ENCODE results near the gene ZFR2. TPM values are rescaled to one million over a fixed set of nuclear protein-coding genes. Genes with fewer than 3 reads are reported as not detected.
A peak's percentile ranks its signal among the peaks of the same experiment; 100 is the strongest.

The ZFR2 gene
- total RNA-seq, 5 donors from 2014 or later (not counting 1 experiment from before 2014, with no cell fraction given): 0.56 to 1.8 (median 1.4) TPM

DNA sequence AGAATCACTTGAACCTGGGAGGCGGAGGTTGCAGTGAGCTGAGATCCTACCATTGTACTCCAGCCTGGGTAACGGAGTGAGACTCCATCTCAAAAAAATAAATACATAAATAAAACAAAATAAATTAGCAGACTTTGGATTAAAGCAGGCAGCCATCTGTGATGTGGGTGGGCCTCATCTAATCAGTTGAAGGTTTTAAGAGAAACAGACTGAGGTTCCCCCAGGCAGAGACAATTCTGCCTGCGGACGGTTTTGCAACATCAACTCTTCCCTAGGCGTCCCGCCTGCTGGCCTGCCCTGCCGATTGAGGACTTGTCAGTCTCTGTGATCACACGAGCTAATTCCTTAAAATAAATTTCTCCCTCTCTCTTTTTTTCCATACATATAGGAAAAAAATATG is 35.4 kb upstream of the ZFR2 start:
- Mint-ChIP-seq H3K4me3 (no peak overlapping the region), H3K4me1 (peaks cover 0 to 3% (median 0%) of the 10 kb centered on the region in 3 donors), H3K27me3 (peaks cover 5 to 14% of the 10 kb centered on the region in 2 donors), H3K9me3 (no peaks in the 10 kb centered on the region), H3K36me3 (no peaks in the 10 kb centered on the region), H3K27ac (no peak overlapping the region)
- no peak for DNase-seq
- Histone ChIP-seq H3K4me1 (ENCODE audit: control insufficient read depth in 1 of 2, extremely low read depth in 1 of 2, insufficient read depth in 2 of 2, low read length in 2 of 2) (no peaks in the 10 kb centered on the region), H3K4me3 (ENCODE audit: control insufficient read depth in 1 of 2, extremely low read depth in 1 of 2, low read length in 1 of 2) (no peak overlapping the region), H3K36me3 (ENCODE audit: control insufficient read depth in 2 of 2, extremely low read depth in 1 of 2, insufficient read depth in 1 of 2, low read length in 1 of 2) (no peaks in the 10 kb centered on the region), H3K27ac (ENCODE audit: low read length) (no peak overlapping the region), H3K27me3 (replicated peaks in 1 of 2; ENCODE audit: control insufficient read depth in 2 of 2, extremely low read depth in 1 of 2, insufficient read depth in 2 of 2, low read length in 1 of 2) (peaks cover 0 to 34% of the 10 kb centered on the region in 2 experiments), H3K9me3 (no peaks in the 10 kb centered on the region)
- ChIA-PET CTCF (no interaction called here), POLR2A (no interaction called here)
- no peak for ATAC-seq (replicated peaks in 1 of 4)
- 94% methylated on average over 5 of the region's 8 CpGs for WGBS (ENCODE audit: insufficient coverage)

DNA sequence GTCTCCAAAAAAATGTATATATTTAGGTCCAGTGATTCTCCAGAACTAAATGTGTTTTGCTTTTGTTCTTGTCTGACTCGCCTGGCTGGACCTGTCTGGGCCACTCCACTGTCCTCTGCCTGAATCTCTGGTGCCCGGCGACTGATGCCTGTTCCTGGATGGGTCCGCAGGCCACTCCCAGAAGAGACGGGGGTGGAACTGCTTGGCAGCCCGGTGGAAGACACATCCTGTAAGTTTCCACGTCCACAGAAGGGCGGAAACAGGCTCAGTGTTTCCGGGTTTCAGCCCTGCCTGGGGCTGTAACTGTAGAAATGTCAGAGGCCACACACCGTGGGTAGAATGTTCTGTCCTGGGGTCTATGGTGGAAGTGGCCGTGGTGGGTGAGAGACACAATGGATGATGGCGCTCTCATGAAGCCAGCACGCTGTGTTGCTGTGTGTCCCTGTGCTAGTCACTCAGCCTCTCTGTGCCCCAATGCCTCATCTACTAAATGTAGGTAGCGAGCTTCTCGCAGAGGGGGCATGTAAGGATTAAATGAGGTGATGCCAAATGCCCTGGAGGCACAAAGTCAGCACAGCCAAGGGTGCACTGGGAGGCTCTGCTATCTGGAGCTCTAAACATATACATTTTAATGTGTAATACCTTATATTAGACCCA is 33.6 kb upstream of the ZFR2 start:
- ChIA-PET POLR2A (no interaction called here), CTCF (no interaction called here)
- H3K36me3 ChIP-seq (ENCODE audit: control insufficient read depth in 2 of 2, extremely low read depth in 1 of 2, insufficient read depth in 1 of 2, low read length in 1 of 2): no peaks in the 10 kb centered on the region
- WGBS (ENCODE audit: insufficient coverage): 65% methylated on average over 11 of the region's 15 CpGs
- peaks cover 4 to 7% (median 4%) of the 10 kb centered on the region in 3 donors for H3K4me1 Mint-ChIP-seq
- no peaks in the 10 kb centered on the region for H3K36me3 Mint-ChIP-seq
- peaks cover 2% of the 10 kb centered on the region for H3K9me3 ChIP-seq
- H3K27ac Mint-ChIP-seq: no peak overlapping the region
- DNase-seq: no peak
- peaks cover 0 to 28% of the 10 kb centered on the region in 2 experiments for H3K27me3 ChIP-seq (replicated peaks in 1 of 2; ENCODE audit: control insufficient read depth in 2 of 2, extremely low read depth in 1 of 2, insufficient read depth in 2 of 2, low read length in 1 of 2)
- H3K4me1 ChIP-seq (ENCODE audit: control insufficient read depth in 1 of 2, extremely low read depth in 1 of 2, insufficient read depth in 2 of 2, low read length in 2 of 2): peaks cover 0 to 11% of the 10 kb centered on the region in 2 experiments
- H3K27ac ChIP-seq (ENCODE audit: low read length): no peak overlapping the region
- H3K4me3 Mint-ChIP-seq: no peak overlapping the region
- H3K27me3 Mint-ChIP-seq: peaks cover 5 to 14% of the 10 kb centered on the region in 2 donors
- no peaks in the 10 kb centered on the region for H3K9me3 Mint-ChIP-seq
- H3K4me3 ChIP-seq (ENCODE audit: control insufficient read depth in 1 of 2, extremely low read depth in 1 of 2, low read length in 1 of 2): no peak overlapping the region
- ATAC-seq (replicated peaks in 1 of 4): no peak

DNA sequence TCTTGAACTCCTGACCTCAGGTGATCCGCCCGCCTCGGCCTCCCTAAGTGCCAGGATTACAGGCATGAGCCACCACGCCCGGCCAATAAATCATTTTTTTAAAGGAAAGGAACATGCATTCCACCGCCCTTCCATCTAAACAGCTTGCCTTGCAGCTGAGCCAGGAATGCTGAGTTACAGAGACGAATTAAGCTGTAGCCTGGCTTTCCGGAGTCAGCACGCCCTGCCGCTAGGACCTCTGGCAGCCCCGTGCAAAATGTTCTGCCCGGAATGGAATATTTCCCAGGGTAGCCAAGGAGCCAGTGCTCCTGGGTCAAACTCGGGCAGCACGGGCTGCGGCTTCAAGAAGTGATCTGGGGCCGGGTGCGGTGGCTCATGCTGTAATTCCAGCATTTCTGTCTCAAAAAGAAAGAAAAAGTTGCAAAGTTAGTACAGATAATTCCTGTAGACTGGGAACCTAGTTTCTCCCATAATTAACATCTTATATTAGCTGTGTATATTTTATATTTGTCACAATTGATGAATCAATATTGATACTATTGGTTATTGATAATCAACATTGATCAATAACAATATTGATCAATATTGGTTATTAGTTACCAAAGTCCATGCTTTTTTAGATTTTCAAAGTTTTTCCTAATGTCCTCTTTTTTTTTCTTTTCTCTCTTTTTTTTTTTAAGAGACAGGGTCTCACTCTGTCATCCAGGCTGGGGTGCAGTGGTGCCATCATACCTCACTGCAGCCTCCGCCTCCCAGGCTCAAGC is 30.9 kb upstream of the ZFR2 start:
- Histone ChIP-seq H3K27me3 (replicated peaks in 1 of 2; ENCODE audit: control insufficient read depth in 2 of 2, extremely low read depth in 1 of 2, insufficient read depth in 2 of 2, low read length in 1 of 2) (peaks cover 0 to 25% of the 10 kb centered on the region in 2 experiments), H3K4me3 (ENCODE audit: control insufficient read depth in 1 of 2, extremely low read depth in 1 of 2, low read length in 1 of 2) (no peak overlapping the region), H3K27ac (ENCODE audit: low read length) (no peak overlapping the region), H3K9me3 (peaks cover 2% of the 10 kb centered on the region), H3K4me1 (ENCODE audit: control insufficient read depth in 1 of 2, extremely low read depth in 1 of 2, insufficient read depth in 2 of 2, low read length in 2 of 2) (peaks cover 0 to 13% of the 10 kb centered on the region in 2 experiments), H3K36me3 (ENCODE audit: control insufficient read depth in 2 of 2, extremely low read depth in 1 of 2, insufficient read depth in 1 of 2, low read length in 1 of 2) (no peaks in the 10 kb centered on the region)
- CTCF ChIA-PET: no interaction called here
- WGBS (ENCODE audit: insufficient coverage): 89% methylated on average over 15 of the region's 18 CpGs
- Mint-ChIP-seq H3K4me3 (no peak overlapping the region), H3K27me3 (peaks cover 8 to 16% of the 10 kb centered on the region in 2 donors), H3K36me3 (no peaks in the 10 kb centered on the region), H3K27ac (no peak overlapping the region), H3K4me1 (peaks cover 4% of the 10 kb centered on the region in 3 donors), H3K9me3 (no peaks in the 10 kb centered on the region)
- DNase-seq (no peak), ATAC-seq (replicated peaks in 1 of 4) (no peak)
- POLR2A ChIA-PET: no interaction called here

DNA sequence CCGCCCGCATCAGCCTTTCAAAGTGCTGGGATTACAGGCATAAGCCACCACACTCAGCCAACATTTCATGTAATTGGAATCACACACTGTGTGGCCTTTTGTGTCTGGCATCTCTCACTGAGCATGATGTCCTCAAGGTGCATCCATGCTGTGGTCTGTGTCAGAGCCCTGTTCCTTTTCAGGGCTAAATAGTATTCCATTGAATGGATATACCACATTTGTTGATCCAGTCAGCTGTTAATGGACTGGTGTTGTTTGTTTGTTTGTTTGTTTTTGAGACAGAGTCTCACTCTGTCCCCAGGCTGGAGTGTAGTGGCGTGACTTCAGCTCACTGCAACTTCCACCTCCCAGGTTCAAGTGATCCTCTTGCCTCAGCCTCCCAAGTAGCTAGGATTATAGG is 29.6 kb upstream of the ZFR2 start:
- 86% methylated on average over 2 of the region's 3 CpGs for WGBS (ENCODE audit: insufficient coverage)
- no peaks in the 10 kb centered on the region for H3K9me3 Mint-ChIP-seq
- H3K27ac ChIP-seq (ENCODE audit: low read length): no peak overlapping the region
- peaks cover 4% of the 10 kb centered on the region in 3 donors for H3K4me1 Mint-ChIP-seq
- no peak for ATAC-seq (replicated peaks in 1 of 4)
- DNase-seq: no peak
- peak overlapping the region in 1 of 2 donors; percentile 23 for H3K4me3 ChIP-seq (ENCODE audit: control insufficient read depth in 1 of 2, extremely low read depth in 1 of 2, low read length in 1 of 2)
- ChIA-PET CTCF (no interaction called here), POLR2A (no interaction called here)
- H3K27me3 ChIP-seq (replicated peaks in 1 of 2; ENCODE audit: control insufficient read depth in 2 of 2, extremely low read depth in 1 of 2, insufficient read depth in 2 of 2, low read length in 1 of 2): peaks cover 0 to 26% of the 10 kb centered on the region in 2 experiments
- no peaks in the 10 kb centered on the region for H3K36me3 Mint-ChIP-seq
- no peak overlapping the region for H3K4me3 Mint-ChIP-seq
- peaks cover 8 to 13% of the 10 kb centered on the region in 2 donors for H3K27me3 Mint-ChIP-seq
- H3K36me3 ChIP-seq (ENCODE audit: control insufficient read depth in 2 of 2, extremely low read depth in 1 of 2, insufficient read depth in 1 of 2, low read length in 1 of 2): no peaks in the 10 kb centered on the region
- H3K9me3 ChIP-seq: peaks cover 2% of the 10 kb centered on the region
- no peak overlapping the region for H3K27ac Mint-ChIP-seq
- H3K4me1 ChIP-seq (ENCODE audit: control insufficient read depth in 1 of 2, extremely low read depth in 1 of 2, insufficient read depth in 2 of 2, low read length in 2 of 2): peaks cover 0 to 13% of the 10 kb centered on the region in 2 experiments

DNA sequence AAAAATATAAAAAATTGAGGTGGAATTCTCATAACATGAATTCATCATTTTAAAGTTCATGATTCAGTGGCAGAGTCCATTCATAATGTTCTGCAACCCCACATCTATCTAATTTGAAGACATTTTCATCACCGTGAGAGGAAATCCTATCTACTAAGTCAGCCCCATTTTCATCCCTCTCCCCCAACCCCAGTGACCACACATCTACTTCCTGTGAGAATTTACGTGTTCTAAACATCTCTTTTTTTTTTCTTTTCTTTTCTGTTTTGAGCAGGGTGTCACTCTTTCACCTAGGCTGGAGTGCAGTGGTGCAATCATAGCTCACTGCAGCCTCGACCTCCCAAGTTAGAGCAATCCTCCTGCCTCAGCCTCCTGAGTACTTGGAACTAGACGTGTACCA is 29.1 kb upstream of the ZFR2 start:
- H3K4me1 ChIP-seq (ENCODE audit: control insufficient read depth in 1 of 2, extremely low read depth in 1 of 2, insufficient read depth in 2 of 2, low read length in 2 of 2): peaks cover 0 to 13% of the 10 kb centered on the region in 2 experiments
- Mint-ChIP-seq H3K27ac (peak overlapping the region in 1 of 2 donors; percentile 48), H3K4me1 (peaks cover 4% of the 10 kb centered on the region in 3 donors), H3K27me3 (peaks cover 8 to 13% of the 10 kb centered on the region in 2 donors), H3K9me3 (no peaks in the 10 kb centered on the region), H3K4me3 (no peak overlapping the region), H3K36me3 (no peaks in the 10 kb centered on the region)
- H3K9me3 ChIP-seq: peaks cover 2% of the 10 kb centered on the region
- no peak overlapping the region for H3K27ac ChIP-seq (ENCODE audit: low read length)
- peak in 2 of 4 experiments; percentile 43 to 56 for ATAC-seq (replicated peaks in 1 of 4)
- H3K4me3 ChIP-seq (ENCODE audit: control insufficient read depth in 1 of 2, extremely low read depth in 1 of 2, low read length in 1 of 2): no peak overlapping the region
- ChIA-PET CTCF (no interaction called here), POLR2A (no interaction called here)
- H3K36me3 ChIP-seq (ENCODE audit: control insufficient read depth in 2 of 2, extremely low read depth in 1 of 2, insufficient read depth in 1 of 2, low read length in 1 of 2): no peaks in the 10 kb centered on the region
- WGBS (ENCODE audit: insufficient coverage): 0% methylated on average over 1 of the region's 4 CpGs
- DNase-seq: peak in 7 of 35 experiments; percentile 4 to 29 (median 8)
- peaks cover 0 to 23% of the 10 kb centered on the region in 2 experiments for H3K27me3 ChIP-seq (replicated peaks in 1 of 2; ENCODE audit: control insufficient read depth in 2 of 2, extremely low read depth in 1 of 2, insufficient read depth in 2 of 2, low read length in 1 of 2)

DNA sequence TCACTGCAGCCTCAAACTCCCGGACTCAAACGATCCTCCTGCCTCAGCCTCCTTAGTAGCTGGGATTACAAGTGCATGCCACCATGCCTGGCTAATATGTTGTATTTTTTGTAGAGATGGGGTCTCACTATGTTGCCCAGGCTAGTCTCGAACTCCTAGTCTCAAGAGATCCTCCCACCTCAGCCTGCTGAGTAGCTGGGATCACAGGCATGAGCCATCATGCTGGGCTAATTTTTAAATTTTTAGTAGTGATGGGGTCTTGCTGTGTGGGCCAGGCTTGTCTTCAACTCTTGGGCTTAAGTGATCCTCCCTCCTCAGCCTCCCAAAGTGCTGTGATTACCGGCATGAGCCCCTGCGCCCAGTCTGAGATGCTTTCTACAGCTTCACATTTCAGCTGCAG is 26.9 kb upstream of the ZFR2 start:
- Histone ChIP-seq H3K27ac (ENCODE audit: low read length) (no peak overlapping the region), H3K27me3 (replicated peaks in 1 of 2; ENCODE audit: control insufficient read depth in 2 of 2, extremely low read depth in 1 of 2, insufficient read depth in 2 of 2, low read length in 1 of 2) (peaks cover 0 to 15% of the 10 kb centered on the region in 2 experiments), H3K9me3 (peaks cover 2% of the 10 kb centered on the region), H3K36me3 (ENCODE audit: control insufficient read depth in 2 of 2, extremely low read depth in 1 of 2, insufficient read depth in 1 of 2, low read length in 1 of 2) (no peaks in the 10 kb centered on the region), H3K4me1 (ENCODE audit: control insufficient read depth in 1 of 2, extremely low read depth in 1 of 2, insufficient read depth in 2 of 2, low read length in 2 of 2) (peaks cover 0 to 13% of the 10 kb centered on the region in 2 experiments), H3K4me3 (ENCODE audit: control insufficient read depth in 1 of 2, extremely low read depth in 1 of 2, low read length in 1 of 2) (no peak overlapping the region)
- DNase-seq (no peak), ATAC-seq (replicated peaks in 1 of 4) (no peak)
- Mint-ChIP-seq H3K9me3 (no peaks in the 10 kb centered on the region), H3K4me3 (no peak overlapping the region), H3K27me3 (peaks cover 5 to 8% of the 10 kb centered on the region in 2 donors), H3K27ac (no peak overlapping the region), H3K36me3 (no peaks in the 10 kb centered on the region), H3K4me1 (peaks cover 4% of the 10 kb centered on the region in 3 donors)
- ChIA-PET POLR2A (no interaction called here), CTCF (no interaction called here)
- WGBS (ENCODE audit: insufficient coverage): 90% methylated on average over 2 of the region's 5 CpGs

Measured in T-cell (primary cell).